ENCODE results near the gene HECTD2. TPM values are rescaled to one million over a fixed set of nuclear protein-coding genes. Genes with fewer than 3 reads are reported as not detected.

Gene HECTD2
- total RNA-seq, 1 donor from 2014 or later = 17.4 TPM

GRCh38 chr10:91487911-91488582 is 77.9 kb downstream of the HECTD2 start:
- H3K9me3 Mint-ChIP-seq (ENCODE audit: unreplicated experiment) = no peaks in the 10 kb centered on the region
- no peaks in the 10 kb centered on the region for H3K36me3 Mint-ChIP-seq (ENCODE audit: low read depth, unreplicated experiment)
- no peaks in the 10 kb centered on the region for H3K4me1 Mint-ChIP-seq (ENCODE audit: unreplicated experiment)
- H3K27me3 Mint-ChIP-seq (ENCODE audit: unreplicated experiment) = no peaks in the 10 kb centered on the region
- no peak overlapping the region for H3K27ac Mint-ChIP-seq (ENCODE audit: unreplicated experiment)
- no peak overlapping the region for H3K4me3 Mint-ChIP-seq (ENCODE audit: unreplicated experiment)
- DNase-seq (ENCODE audit: low spot score) = no peak
- no peak for TF ChIP-seq CTCF (IDR thresholded peaks at IDR 0.05; ENCODE audit: unreplicated experiment)

GRCh38 chr10:91493313-91493712 is 83.2 kb downstream of the HECTD2 start:
- H3K4me3 Mint-ChIP-seq (ENCODE audit: unreplicated experiment) = no peak overlapping the region
- DNase-seq (ENCODE audit: low spot score) = no peak
- no peaks in the 10 kb centered on the region for H3K27me3 Mint-ChIP-seq (ENCODE audit: unreplicated experiment)
- H3K27ac Mint-ChIP-seq (ENCODE audit: unreplicated experiment) = no peak overlapping the region
- peak; percentile 30 for TF ChIP-seq CTCF (IDR thresholded peaks at IDR 0.05; ENCODE audit: unreplicated experiment)
- H3K4me1 Mint-ChIP-seq (ENCODE audit: unreplicated experiment) = no peaks in the 10 kb centered on the region
- no peaks in the 10 kb centered on the region for H3K9me3 Mint-ChIP-seq (ENCODE audit: unreplicated experiment)
- H3K36me3 Mint-ChIP-seq (ENCODE audit: low read depth, unreplicated experiment) = no peaks in the 10 kb centered on the region

GRCh38 chr10:91495402-91495801 is 85.3 kb downstream of the HECTD2 start:
- TF ChIP-seq CTCF (IDR thresholded peaks at IDR 0.05; ENCODE audit: unreplicated experiment) = no peak
- Mint-ChIP-seq H3K4me3 (ENCODE audit: unreplicated experiment) (no peak overlapping the region), H3K36me3 (ENCODE audit: low read depth, unreplicated experiment) (no peaks in the 10 kb centered on the region), H3K27me3 (ENCODE audit: unreplicated experiment) (no peaks in the 10 kb centered on the region), H3K9me3 (ENCODE audit: unreplicated experiment) (no peaks in the 10 kb centered on the region), H3K27ac (ENCODE audit: unreplicated experiment) (no peak overlapping the region), H3K4me1 (ENCODE audit: unreplicated experiment) (no peaks in the 10 kb centered on the region)
- no peak for DNase-seq (ENCODE audit: low spot score)

- TF ChIP-seq CTCF (IDR thresholded peaks at IDR 0.05; ENCODE audit: unreplicated experiment) = no peak
- H3K4me3 Mint-ChIP-seq (ENCODE audit: unreplicated experiment) = no peak overlapping the region
- H3K27me3 Mint-ChIP-seq (ENCODE audit: unreplicated experiment) = no peaks in the 10 kb centered on the region
- DNase-seq (ENCODE audit: low spot score) = no peak
- no peaks in the 10 kb centered on the region for H3K4me1 Mint-ChIP-seq (ENCODE audit: unreplicated experiment)
- no peaks in the 10 kb centered on the region for H3K9me3 Mint-ChIP-seq (ENCODE audit: unreplicated experiment)
- no peaks in the 10 kb centered on the region for H3K36me3 Mint-ChIP-seq (ENCODE audit: low read depth, unreplicated experiment)
- no peak overlapping the region for H3K27ac Mint-ChIP-seq (ENCODE audit: unreplicated experiment)
Observed at GRCh38 chr10:91496016-91496415, 85.9 kb downstream of the HECTD2 start.

- Mint-ChIP-seq H3K27me3 (ENCODE audit: unreplicated experiment) (peaks cover 3% of the 10 kb centered on the region), H3K27ac (ENCODE audit: unreplicated experiment) (no peak overlapping the region), H3K4me3 (ENCODE audit: unreplicated experiment) (no peak overlapping the region), H3K9me3 (ENCODE audit: unreplicated experiment) (no peaks in the 10 kb centered on the region), H3K36me3 (ENCODE audit: low read depth, unreplicated experiment) (no peaks in the 10 kb centered on the region), H3K4me1 (ENCODE audit: unreplicated experiment) (no peaks in the 10 kb centered on the region)
- no peak for TF ChIP-seq CTCF (IDR thresholded peaks at IDR 0.05; ENCODE audit: unreplicated experiment)
- DNase-seq (ENCODE audit: low spot score) = no peak
Observed at GRCh38 chr10:91511549-91512330, 101.6 kb downstream of the HECTD2 start.
